NOMO-1 treated with dmso at 0.1 percent for 144 hours (cell line): ENCODE results near the gene CCRL2.

Experiments used
- DNase-seq: peaks from one replicate; lab custom pipeline; 2025; ENCODE audit not compliant: unreplicated experiment; lab: John Stamatoyannopoulos, UW

CCRL2 gene

GRCh38 chr3:46455231-46456115 lies 48.4 kb downstream of the CCRL2 start:
- DNase-seq: no peak

- DNase-seq: no peak
Observed at GRCh38 chr3:46456118-46456517, 49.1 kb downstream of the CCRL2 start.
